BJ (cell line): ENCODE results near the gene ULBP3. TPM values are rescaled to one million over a fixed set of nuclear protein-coding genes. Genes with fewer than 3 reads are reported as not detected.

Experiments
- CTCF ChIA-PET: fragments of 350-600 bp; formaldehyde crosslinking; extraction: SDS; loops from one replicate; lab custom pipeline; 2021; ENCODE audit warnings: antibody characterized with exemption, inconsistent platforms; lab: Yijun Ruan, JAX
- POLR2A ChIA-PET: fragments of 300-600 bp; sonication (Branson Sonifier 250); formaldehyde crosslinking; extraction: SDS; loops from one replicate; lab custom pipeline; 2021; ENCODE audit warnings: antibody characterized with exemption; lab: Charles Lee
- DNase-seq: peaks from one replicate; pipeline ENCODE4 v3.0.0-alpha.2; 2011; ENCODE audit warnings: low read depth
- H3K27me3 ChIP-seq: 2 replicates; pipeline ENCODE4 v1.6.0; 2011; ENCODE audit warnings: low read length; ENCODE audit not compliant: control insufficient read depth, insufficient read depth
- H3K36me3 ChIP-seq: 2 replicates; pipeline ENCODE4 v1.5.1; 2011; ENCODE audit warnings: low read length; ENCODE audit not compliant: control insufficient read depth, insufficient read depth
- H3K4me3 ChIP-seq: 2 replicates; pipeline ENCODE4 v1.5.1; 2011; ENCODE audit warnings: low read depth, mild to moderate bottlenecking, control low read depth, low read length
- polyA plus RNA-seq: library from polyadenylated mRNA; depleted of rRNA; stranded (reverse); fragments of >200 nt; gene quantifications from 2 replicates; pipeline ENCODE4 v1.2.3, GENCODE V29; 2011
- TF ChIP-seq, protein P1 (sequence below): IDR thresholded peaks from 2 replicates; pipeline ENCODE4 v1.5.1; 2011; ENCODE audit warnings: low read depth, mild to moderate bottlenecking, control low read depth, inconsistent platforms, low read length, moderate library complexity; ENCODE audit not compliant: insufficient read depth

The ULBP3 gene
- polyA plus RNA-seq, 1 experiment: 6.0 TPM

DNA sequence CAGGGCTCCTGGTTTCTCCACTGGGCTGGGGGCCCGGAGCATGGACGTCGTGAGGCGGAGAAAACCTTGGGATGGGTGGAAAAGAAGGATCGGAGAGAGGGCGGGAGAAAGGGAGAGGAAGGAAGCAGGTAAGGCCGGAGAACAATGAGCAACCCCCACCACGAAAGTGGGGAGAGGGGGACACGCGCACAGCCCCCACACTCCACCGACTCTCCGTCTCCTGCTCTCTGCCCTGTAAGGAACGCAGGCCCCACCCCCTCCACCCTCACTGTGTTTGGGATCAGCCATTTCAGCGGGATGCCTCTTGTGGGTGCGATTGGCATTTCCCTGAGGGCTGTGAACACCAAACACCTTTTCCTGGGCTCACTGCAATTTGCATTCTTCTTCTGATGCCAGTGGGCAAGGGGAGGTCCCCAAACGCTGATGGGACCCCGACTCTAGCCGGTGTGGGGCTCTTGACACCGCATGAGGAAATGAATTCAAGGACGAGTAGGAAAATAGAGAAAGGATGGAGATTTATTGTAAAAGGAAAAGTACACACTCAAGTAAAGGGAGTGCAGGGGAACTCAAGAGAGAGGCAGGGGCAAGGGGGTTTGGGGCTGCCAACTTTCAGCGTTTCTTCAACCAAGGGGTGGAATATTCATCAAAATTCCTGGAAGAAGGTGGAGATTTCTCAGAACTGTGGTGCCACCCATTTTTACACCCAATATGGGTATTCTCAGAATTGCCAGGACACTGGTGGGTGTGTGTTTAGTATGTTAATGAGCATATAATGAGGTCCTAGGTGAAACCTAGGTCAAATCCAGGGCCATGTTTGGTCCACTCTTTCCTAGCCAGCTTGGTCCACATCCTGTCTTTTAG lies 30.5 kb downstream of the ULBP3 start:
- TF ChIP-seq, protein P1, sequence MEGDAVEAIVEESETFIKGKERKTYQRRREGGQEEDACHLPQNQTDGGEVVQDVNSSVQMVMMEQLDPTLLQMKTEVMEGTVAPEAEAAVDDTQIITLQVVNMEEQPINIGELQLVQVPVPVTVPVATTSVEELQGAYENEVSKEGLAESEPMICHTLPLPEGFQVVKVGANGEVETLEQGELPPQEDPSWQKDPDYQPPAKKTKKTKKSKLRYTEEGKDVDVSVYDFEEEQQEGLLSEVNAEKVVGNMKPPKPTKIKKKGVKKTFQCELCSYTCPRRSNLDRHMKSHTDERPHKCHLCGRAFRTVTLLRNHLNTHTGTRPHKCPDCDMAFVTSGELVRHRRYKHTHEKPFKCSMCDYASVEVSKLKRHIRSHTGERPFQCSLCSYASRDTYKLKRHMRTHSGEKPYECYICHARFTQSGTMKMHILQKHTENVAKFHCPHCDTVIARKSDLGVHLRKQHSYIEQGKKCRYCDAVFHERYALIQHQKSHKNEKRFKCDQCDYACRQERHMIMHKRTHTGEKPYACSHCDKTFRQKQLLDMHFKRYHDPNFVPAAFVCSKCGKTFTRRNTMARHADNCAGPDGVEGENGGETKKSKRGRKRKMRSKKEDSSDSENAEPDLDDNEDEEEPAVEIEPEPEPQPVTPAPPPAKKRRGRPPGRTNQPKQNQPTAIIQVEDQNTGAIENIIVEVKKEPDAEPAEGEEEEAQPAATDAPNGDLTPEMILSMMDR: 0 out of 2 replicates have a peak, but pooled peaks have one; percentile 3
- H3K36me3 ChIP-seq: no peaks in the 10 kb centered on the region
- ChIA-PET CTCF (no interaction called here), POLR2A (no interaction called here)
- peaks cover 52% of the 10 kb centered on the region for H3K27me3 ChIP-seq
- no peak overlapping the region for H3K4me3 ChIP-seq
- DNase-seq: no peak

DNA sequence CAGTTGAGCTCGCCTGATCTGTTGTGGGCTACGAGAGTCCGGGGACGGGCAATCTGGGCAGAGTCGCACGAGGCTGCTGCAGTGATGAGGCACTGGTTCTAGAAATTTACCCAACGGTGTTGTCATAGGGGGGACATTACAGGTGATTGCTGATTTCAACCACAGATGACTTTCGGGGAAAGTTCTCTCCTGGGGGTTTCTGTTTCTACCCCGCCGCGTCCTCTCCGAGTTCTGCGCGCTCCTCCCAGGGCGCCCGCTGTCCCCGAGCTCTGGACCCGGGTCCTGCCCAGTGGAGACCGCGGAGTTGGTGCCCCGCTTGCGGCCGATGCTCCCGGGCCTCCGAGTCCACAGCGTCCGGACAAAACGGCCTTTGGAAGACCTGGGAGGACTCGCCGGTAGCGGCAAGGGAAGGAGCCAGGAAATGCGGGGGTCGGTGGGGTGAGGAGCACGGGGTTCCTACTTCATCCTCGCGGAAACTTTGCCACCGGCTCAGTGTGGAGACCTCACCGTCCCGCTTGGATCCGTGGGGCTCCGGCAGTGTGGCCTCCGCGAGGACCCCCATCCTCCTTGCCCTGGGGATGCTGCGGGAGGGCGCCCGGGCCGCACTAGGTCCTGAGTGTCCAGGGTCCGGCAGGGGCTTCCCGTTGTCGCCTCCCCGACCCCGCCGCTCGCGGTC lies 31.3 kb downstream of the ULBP3 start:
- no peak for DNase-seq
- TF ChIP-seq, protein P1: no peak
- no peak overlapping the region for H3K4me3 ChIP-seq
- H3K36me3 ChIP-seq: no peaks in the 10 kb centered on the region
- POLR2A ChIA-PET: no interaction called here
- H3K27me3 ChIP-seq: peaks cover 53% of the 10 kb centered on the region
- CTCF ChIA-PET: interaction anchor here (1.0 kb wide), 1 partner anchor 33 kb away, joined by 3 read pairs; no protein-coding TSS in a partner anchor

DNA sequence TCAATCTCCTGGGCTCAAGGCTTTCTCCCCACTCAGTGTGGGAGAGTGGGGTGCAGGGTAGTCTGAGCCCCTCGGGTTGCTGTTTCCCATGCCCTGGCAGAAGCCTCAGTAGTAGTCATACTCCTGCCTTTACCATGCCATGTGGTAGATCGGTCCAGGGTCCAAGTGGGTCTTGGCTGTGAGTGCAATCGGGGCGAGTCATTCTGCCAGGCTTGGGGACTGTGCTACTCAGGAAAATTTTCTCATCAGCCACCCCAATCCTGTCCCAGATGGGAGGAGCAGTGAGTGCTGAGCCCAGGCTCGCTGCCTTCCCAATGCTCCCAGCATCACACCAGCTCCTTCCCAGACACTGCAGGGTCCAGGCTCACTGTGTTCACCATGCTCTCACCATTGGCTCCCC lies 32.8 kb downstream of the ULBP3 start:
- TF ChIP-seq, protein P1: no peak
- CTCF ChIA-PET: interaction anchor here (0.9 kb wide), 1 partner anchor 32 kb away, joined by 3 read pairs; the partner anchor contains the start of gene ULBP3
- Histone ChIP-seq H3K27me3 (peaks cover 48% of the 10 kb centered on the region), H3K36me3 (no peaks in the 10 kb centered on the region), H3K4me3 (no peak overlapping the region)
- DNase-seq: no peak
- POLR2A ChIA-PET: no interaction called here

DNA sequence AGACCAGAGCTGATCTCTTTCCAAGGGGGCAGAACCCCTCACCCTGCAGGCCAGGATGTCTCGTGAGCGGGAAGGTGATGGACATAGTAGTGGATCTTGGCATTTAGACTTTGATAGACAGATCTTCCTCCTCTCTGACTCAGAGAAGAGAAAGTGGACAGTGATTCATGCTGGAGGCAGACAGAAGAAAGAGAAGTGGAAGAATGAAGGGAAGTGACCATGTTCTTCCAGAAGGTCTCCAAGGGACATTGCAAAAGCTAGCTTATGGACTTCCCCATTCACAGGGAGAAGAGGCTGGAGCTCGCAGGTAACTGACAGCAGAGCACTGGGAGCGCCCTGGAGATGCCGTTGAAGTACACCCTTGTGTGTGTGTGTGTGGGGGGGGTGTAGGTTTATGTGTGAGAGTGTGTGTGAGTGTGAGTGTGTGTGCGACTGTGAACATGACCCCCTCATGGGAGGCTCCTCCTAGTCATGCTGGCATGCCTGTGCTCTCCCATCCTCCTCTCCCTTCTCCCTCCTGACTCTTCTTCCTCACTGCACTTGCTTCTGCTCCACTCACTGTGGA lies 35.6 kb downstream of the ULBP3 start:
- no peak for DNase-seq
- no peaks in the 10 kb centered on the region for H3K36me3 ChIP-seq
- ChIA-PET POLR2A (no interaction called here), CTCF (no interaction called here)
- peaks cover 38% of the 10 kb centered on the region for H3K27me3 ChIP-seq
- H3K4me3 ChIP-seq: no peak overlapping the region
- TF ChIP-seq, protein P1: no peak

DNA sequence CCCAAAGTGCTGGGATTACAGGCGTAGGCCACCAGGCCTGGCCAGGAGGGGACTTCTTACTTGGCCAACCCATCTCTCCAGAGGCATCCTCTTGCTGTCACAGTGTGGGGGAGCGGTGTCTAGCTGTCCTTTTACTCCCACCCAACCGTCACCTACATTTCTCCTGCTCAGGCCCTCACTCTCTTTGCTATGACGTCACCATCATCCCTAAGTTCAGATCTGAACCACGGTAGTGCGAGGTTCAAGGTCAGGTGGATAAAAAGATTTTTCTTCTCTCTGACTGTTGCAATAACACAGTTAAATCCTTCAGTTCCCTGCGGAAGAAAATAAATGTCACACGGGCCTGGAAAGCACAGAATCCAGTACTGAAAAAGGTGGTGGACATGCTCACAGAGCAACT lies 36.3 kb downstream of the ULBP3 start:
- ChIA-PET POLR2A (no interaction called here), CTCF (no interaction called here)
- Histone ChIP-seq H3K27me3 (peaks cover 38% of the 10 kb centered on the region), H3K4me3 (no peak overlapping the region), H3K36me3 (no peaks in the 10 kb centered on the region)
- no peak for DNase-seq
- TF ChIP-seq, protein P1: no peak
